ENCODE data around the gene UNC5B.

The UNC5B gene

DNA sequence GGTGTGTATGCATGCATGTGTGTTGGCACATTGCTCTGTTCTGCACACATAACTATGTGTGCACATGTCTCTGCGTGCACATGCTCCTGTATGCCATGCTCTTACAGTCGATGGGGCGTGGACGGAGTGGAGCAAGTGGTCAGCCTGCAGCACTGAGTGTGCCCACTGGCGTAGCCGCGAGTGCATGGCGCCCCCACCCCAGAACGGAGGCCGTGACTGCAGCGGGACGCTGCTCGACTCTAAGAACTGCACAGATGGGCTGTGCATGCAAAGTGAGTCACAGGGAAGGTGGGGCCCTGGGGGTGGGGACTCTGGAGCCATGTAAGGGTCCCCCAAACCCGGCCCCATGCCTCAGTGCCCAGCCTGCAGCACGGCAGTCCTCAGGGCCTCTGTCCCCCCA lies 76.1 kb downstream of the UNC5B start:
- no peak overlapping the region for H3K27ac ChIP-seq (ENCODE audit: low read depth, low read length)
- no peak overlapping the region for H2AFZ ChIP-seq (ENCODE audit: low read length, unreplicated experiment)
- no peaks in the 10 kb centered on the region for H3K79me2 ChIP-seq (ENCODE audit: control insufficient read depth, insufficient read depth, low read length, unreplicated experiment)
- no peaks in the 10 kb centered on the region for H3K4me1 ChIP-seq (ENCODE audit: control insufficient read depth, insufficient read depth, low read length, unreplicated experiment)
- H3K4me3 ChIP-seq (ENCODE audit: low read depth, low read length), result no peak overlapping the region
- no peaks in the 10 kb centered on the region for H3K27me3 ChIP-seq (ENCODE audit: insufficient read depth, low read length)
- no peaks in the 10 kb centered on the region for H3K36me3 ChIP-seq (ENCODE audit: insufficient read depth, low read length)

DNA sequence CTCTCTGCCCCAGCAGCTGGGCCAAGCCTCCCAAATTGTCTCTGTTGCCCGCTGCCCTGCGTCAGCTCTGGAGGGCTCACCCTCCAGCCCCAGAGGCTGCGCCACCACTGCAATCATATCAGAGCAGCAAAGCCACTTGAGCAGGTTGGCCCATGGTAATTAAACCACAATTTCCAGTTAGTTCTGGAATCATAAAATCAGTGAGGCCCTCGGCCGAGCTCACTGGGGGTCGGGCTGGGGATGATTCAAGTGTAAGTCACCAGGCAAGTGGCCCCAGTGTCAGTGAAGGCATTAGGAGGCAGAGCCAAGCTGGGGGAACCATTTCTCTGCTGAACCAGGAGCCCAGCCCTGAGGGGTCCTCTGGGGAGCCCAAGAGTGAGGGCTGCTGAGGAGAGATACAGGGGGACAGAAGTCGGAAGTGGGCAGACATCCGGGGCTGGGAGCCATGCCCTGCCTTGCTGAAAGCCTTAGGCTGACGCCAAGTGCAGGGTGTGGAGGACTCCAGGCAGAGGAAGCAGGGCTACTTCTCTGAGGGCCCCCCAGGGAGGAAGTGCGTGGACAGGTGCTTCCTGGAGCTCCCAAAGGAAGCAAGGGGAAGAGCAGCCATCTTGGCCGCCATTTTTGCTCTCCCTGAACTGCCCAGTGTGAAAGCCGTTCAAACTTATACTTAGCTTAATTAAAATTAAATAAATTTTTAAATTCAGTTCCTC lies 77.2 kb downstream of the UNC5B start:
- no peaks in the 10 kb centered on the region for H3K36me3 ChIP-seq (ENCODE audit: insufficient read depth, low read length)
- H2AFZ ChIP-seq (ENCODE audit: low read length, unreplicated experiment), result no peak overlapping the region

GRCh38 chr10:71290331-71290730 lies 78.0 kb downstream of the UNC5B start:
- no peak overlapping the region for H3K27ac ChIP-seq (ENCODE audit: low read depth, low read length)
- no peak overlapping the region for H2AFZ ChIP-seq (ENCODE audit: low read length, unreplicated experiment)
- H3K4me3 ChIP-seq (ENCODE audit: low read depth, low read length), result no peak overlapping the region
- H3K79me2 ChIP-seq (ENCODE audit: control insufficient read depth, insufficient read depth, low read length, unreplicated experiment), result no peaks in the 10 kb centered on the region
- H3K27me3 ChIP-seq (ENCODE audit: insufficient read depth, low read length), result no peaks in the 10 kb centered on the region
- H3K36me3 ChIP-seq (ENCODE audit: insufficient read depth, low read length), result no peaks in the 10 kb centered on the region
- no peaks in the 10 kb centered on the region for H3K4me1 ChIP-seq (ENCODE audit: control insufficient read depth, insufficient read depth, low read length, unreplicated experiment)

More for the DNA sequence above, 77.2 kb downstream of the UNC5B start:
- Histone ChIP-seq H3K4me3 (ENCODE audit: low read depth, low read length) (no peak overlapping the region), H3K4me1 (ENCODE audit: control insufficient read depth, insufficient read depth, low read length, unreplicated experiment) (no peaks in the 10 kb centered on the region), H3K27me3 (ENCODE audit: insufficient read depth, low read length) (no peaks in the 10 kb centered on the region), H3K79me2 (ENCODE audit: control insufficient read depth, insufficient read depth, low read length, unreplicated experiment) (no peaks in the 10 kb centered on the region), H3K27ac (ENCODE audit: low read depth, low read length) (no peak overlapping the region)

DNA sequence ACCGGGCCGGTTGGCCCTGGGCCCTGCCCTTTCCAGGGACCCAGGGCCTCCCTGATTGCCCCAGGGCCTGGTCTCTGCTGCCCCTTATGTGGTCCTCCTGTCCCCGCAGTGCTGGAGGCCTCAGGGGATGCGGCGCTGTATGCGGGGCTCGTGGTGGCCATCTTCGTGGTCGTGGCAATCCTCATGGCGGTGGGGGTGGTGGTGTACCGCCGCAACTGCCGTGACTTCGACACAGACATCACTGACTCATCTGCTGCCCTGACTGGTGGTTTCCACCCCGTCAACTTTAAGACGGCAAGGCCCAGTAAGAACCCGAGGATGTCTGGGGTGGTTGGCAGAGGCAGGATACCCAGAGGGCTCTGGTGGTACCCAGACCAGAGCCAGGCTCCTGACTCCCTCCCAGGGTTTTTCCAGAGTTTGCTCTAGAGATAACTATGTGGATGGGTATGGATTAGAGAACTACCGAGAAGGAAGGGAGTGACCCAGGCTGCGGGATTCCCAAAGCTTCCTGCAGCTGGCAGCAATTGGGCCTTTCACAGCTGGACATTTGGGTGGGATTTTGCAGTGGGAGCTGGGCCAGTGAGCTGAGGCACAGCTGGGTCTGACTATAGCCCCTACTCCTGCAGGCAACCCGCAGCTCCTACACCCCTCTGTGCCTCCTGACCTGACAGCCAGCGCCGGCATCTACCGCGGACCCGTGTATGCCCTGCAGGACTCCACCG lies 78.6 kb downstream of the UNC5B start:
- H3K36me3 ChIP-seq (ENCODE audit: insufficient read depth, low read length), result no peaks in the 10 kb centered on the region
- no peak overlapping the region for H3K27ac ChIP-seq (ENCODE audit: low read depth, low read length)
- H3K79me2 ChIP-seq (ENCODE audit: control insufficient read depth, insufficient read depth, low read length, unreplicated experiment), result no peaks in the 10 kb centered on the region
- H3K4me3 ChIP-seq (ENCODE audit: low read depth, low read length), result no peak overlapping the region
- H2AFZ ChIP-seq (ENCODE audit: low read length, unreplicated experiment), result no peak overlapping the region
- no peaks in the 10 kb centered on the region for H3K4me1 ChIP-seq (ENCODE audit: control insufficient read depth, insufficient read depth, low read length, unreplicated experiment)
- no peaks in the 10 kb centered on the region for H3K27me3 ChIP-seq (ENCODE audit: insufficient read depth, low read length)

GRCh38 chr10:71291528-71291900 lies 79.1 kb downstream of the UNC5B start:
- H3K27me3 ChIP-seq (ENCODE audit: insufficient read depth, low read length), result no peaks in the 10 kb centered on the region
- no peak overlapping the region for H2AFZ ChIP-seq (ENCODE audit: low read length, unreplicated experiment)
- no peak overlapping the region for H3K4me3 ChIP-seq (ENCODE audit: low read depth, low read length)
- no peak overlapping the region for H3K27ac ChIP-seq (ENCODE audit: low read depth, low read length)
- H3K79me2 ChIP-seq (ENCODE audit: control insufficient read depth, insufficient read depth, low read length, unreplicated experiment), result no peaks in the 10 kb centered on the region
- H3K36me3 ChIP-seq (ENCODE audit: insufficient read depth, low read length), result no peaks in the 10 kb centered on the region
- no peaks in the 10 kb centered on the region for H3K4me1 ChIP-seq (ENCODE audit: control insufficient read depth, insufficient read depth, low read length, unreplicated experiment)

GRCh38 chr10:71292624-71293445 lies 80.5 kb downstream of the UNC5B start:
- Histone ChIP-seq H3K4me1 (ENCODE audit: control insufficient read depth, insufficient read depth, low read length, unreplicated experiment) (no peaks in the 10 kb centered on the region), H3K27ac (ENCODE audit: low read depth, low read length) (no peak overlapping the region), H3K27me3 (ENCODE audit: insufficient read depth, low read length) (no peaks in the 10 kb centered on the region), H3K36me3 (ENCODE audit: insufficient read depth, low read length) (no peaks in the 10 kb centered on the region), H3K79me2 (ENCODE audit: control insufficient read depth, insufficient read depth, low read length, unreplicated experiment) (no peaks in the 10 kb centered on the region), H3K4me3 (ENCODE audit: low read depth, low read length) (no peak overlapping the region), H2AFZ (ENCODE audit: low read length, unreplicated experiment) (no peak overlapping the region)

- Histone ChIP-seq H3K4me1 (ENCODE audit: control insufficient read depth, insufficient read depth, low read length, unreplicated experiment) (no peaks in the 10 kb centered on the region), H3K27me3 (ENCODE audit: insufficient read depth, low read length) (no peaks in the 10 kb centered on the region), H3K79me2 (ENCODE audit: control insufficient read depth, insufficient read depth, low read length, unreplicated experiment) (no peaks in the 10 kb centered on the region), H3K36me3 (ENCODE audit: insufficient read depth, low read length) (no peaks in the 10 kb centered on the region), H2AFZ (ENCODE audit: low read length, unreplicated experiment) (no peak overlapping the region), H3K27ac (ENCODE audit: low read depth, low read length) (no peak overlapping the region), H3K4me3 (ENCODE audit: low read depth, low read length) (no peak overlapping the region)
These were observed 81.2 kb downstream of the UNC5B start for GRCh38 chr10:71293446-71294084.

DNA sequence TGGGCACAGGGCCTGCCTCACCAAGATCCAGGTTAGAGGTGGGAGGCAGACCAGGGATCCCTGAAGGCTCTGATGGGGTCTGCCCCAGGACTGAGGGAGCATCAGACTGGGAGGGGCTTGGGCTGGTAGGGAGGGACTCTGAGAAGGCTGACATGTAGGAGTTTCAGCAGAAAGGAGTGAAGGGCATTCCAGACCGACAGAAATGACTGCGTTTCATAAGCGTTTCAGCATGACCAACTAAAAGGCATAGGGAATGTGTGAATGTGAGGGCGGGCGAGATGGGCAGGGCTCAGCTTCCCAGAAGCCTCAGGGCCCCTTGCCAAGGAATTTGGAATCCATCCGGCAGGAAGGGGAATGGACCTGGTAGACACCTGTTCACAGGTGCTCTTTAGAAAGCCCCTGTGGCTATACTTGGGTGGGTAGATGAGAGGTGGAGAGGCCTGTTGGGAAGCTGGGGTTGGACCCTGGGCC lies 81.8 kb downstream of the UNC5B start:
- Histone ChIP-seq H2AFZ (ENCODE audit: low read length, unreplicated experiment) (no peak overlapping the region), H3K4me1 (ENCODE audit: control insufficient read depth, insufficient read depth, low read length, unreplicated experiment) (no peaks in the 10 kb centered on the region), H3K36me3 (ENCODE audit: insufficient read depth, low read length) (no peaks in the 10 kb centered on the region), H3K27ac (ENCODE audit: low read depth, low read length) (no peak overlapping the region), H3K4me3 (ENCODE audit: low read depth, low read length) (no peak overlapping the region), H3K27me3 (ENCODE audit: insufficient read depth, low read length) (no peaks in the 10 kb centered on the region), H3K79me2 (ENCODE audit: control insufficient read depth, insufficient read depth, low read length, unreplicated experiment) (no peaks in the 10 kb centered on the region)

GRCh38 chr10:71294856-71295255 lies 82.5 kb downstream of the UNC5B start:
- no peak overlapping the region for H2AFZ ChIP-seq (ENCODE audit: low read length, unreplicated experiment)
- H3K4me3 ChIP-seq (ENCODE audit: low read depth, low read length), result no peak overlapping the region
- H3K27me3 ChIP-seq (ENCODE audit: insufficient read depth, low read length), result no peaks in the 10 kb centered on the region
- H3K36me3 ChIP-seq (ENCODE audit: insufficient read depth, low read length), result no peaks in the 10 kb centered on the region
- H3K27ac ChIP-seq (ENCODE audit: low read depth, low read length), result no peak overlapping the region
- no peaks in the 10 kb centered on the region for H3K79me2 ChIP-seq (ENCODE audit: control insufficient read depth, insufficient read depth, low read length, unreplicated experiment)
- no peaks in the 10 kb centered on the region for H3K4me1 ChIP-seq (ENCODE audit: control insufficient read depth, insufficient read depth, low read length, unreplicated experiment)

- Histone ChIP-seq H3K4me1 (ENCODE audit: control insufficient read depth, insufficient read depth, low read length, unreplicated experiment) (no peaks in the 10 kb centered on the region), H3K27me3 (ENCODE audit: insufficient read depth, low read length) (no peaks in the 10 kb centered on the region), H3K4me3 (ENCODE audit: low read depth, low read length) (no peak overlapping the region), H3K27ac (ENCODE audit: low read depth, low read length) (no peak overlapping the region), H2AFZ (ENCODE audit: low read length, unreplicated experiment) (no peak overlapping the region), H3K36me3 (ENCODE audit: insufficient read depth, low read length) (no peaks in the 10 kb centered on the region), H3K79me2 (ENCODE audit: control insufficient read depth, insufficient read depth, low read length, unreplicated experiment) (no peaks in the 10 kb centered on the region)
These were observed 83.3 kb downstream of the UNC5B start for GRCh38 chr10:71295641-71296040.

All from ACC112 (cell line).